ENCODE results near the gene ATP7B.

ATP7B gene

DNA sequence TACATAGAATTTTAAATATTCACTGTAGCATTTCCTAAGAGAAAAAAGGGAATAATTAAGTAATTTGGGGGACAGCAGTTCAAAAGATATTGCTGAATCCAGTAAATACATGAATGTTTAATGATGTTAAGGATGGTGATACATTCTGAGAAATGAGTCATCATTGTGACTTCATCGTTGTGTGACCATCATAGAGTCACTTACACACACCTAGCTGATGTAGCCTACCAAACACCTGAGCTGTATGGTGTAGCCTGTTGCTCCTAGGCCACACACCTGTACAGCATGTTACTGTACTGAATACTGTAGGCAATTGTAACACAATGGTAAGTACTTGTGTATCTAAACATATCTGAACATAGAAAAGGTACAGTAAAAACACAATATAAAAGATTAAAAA lies 34.8 kb downstream of the ATP7B start:
- no peak for DNase-seq

DNA sequence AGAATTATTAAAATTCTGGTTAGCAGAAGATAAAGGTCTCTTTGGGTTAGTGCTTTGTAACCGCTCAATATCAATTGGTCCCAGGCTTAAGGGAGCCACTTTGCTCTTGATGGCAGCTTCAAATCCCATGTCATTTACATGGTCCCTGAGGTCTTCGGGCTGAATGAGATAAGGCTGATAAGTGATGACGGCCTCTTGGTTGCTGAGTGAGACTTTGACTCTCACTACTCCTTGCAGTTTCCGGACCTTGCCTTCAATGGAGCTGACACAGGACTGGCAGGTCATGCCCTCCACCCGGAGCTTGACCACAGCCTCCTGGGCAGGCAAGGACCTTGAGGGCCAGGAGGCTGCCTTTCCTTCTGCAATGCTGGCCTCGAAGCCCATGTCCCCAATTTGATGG lies 36.8 kb downstream of the ATP7B start:
- no peak for DNase-seq

DNA sequence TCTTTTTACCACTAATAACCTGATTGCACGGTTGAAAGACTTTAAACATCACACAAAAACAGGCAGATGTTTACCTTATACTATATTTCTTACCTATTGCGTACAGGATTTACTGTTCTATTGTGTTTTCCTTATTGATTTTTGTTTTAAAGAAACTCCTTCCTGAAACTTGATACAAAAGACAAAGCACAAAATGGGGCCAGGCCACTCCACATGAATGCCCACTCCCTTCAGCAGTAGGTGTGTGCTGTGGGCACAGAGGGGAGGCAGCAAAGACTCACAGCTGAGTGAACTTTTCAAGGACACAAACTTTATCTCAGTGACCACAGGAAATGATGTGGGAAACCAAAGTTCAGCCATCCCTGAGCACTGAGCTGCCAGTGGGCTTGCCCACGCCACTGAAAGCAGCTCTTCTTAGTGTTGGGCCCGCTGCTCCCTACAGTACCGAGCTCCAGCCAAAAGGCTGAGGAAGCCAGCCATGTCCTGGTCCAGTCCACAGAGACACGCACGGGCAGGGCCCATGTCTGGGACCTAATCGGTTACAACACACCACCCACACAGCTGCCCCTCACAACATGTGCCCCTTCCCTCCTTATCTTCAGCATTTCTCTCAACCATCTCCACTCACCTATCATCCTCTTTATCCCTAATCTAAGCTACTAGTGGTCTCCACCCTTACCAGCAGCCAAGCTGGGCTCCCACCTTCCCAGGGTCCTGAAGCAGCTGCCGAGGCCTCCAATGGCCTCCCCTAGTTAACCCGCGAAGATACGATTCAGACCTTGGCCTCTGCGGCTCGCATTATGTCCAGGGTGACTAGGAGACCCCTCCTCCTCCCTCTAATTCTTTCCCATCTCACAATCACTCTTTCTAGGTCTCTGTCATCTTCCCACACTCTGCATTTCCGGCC lies 39.5 kb downstream of the ATP7B start:
- DNase-seq: no peak

DNA sequence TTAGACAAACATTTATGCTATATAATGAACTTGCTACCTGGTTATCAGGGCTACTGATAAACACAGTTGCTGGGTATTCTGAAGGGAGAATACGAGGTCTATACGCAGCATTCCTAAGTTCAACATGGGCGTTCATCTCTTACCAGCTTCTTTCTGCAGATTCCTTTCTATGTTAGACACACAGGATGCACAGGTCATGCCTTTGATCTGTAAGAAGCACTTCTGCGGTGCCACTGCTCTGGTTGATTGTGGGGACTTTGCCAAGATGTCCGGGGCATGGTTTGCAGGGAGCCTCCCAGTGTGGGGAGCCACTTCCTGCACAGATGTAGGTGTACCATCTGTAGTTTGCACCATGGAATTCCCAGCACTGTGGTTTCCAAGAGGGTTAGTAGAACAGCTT lies 40.9 kb downstream of the ATP7B start:
- DNase-seq: no peak

DNA sequence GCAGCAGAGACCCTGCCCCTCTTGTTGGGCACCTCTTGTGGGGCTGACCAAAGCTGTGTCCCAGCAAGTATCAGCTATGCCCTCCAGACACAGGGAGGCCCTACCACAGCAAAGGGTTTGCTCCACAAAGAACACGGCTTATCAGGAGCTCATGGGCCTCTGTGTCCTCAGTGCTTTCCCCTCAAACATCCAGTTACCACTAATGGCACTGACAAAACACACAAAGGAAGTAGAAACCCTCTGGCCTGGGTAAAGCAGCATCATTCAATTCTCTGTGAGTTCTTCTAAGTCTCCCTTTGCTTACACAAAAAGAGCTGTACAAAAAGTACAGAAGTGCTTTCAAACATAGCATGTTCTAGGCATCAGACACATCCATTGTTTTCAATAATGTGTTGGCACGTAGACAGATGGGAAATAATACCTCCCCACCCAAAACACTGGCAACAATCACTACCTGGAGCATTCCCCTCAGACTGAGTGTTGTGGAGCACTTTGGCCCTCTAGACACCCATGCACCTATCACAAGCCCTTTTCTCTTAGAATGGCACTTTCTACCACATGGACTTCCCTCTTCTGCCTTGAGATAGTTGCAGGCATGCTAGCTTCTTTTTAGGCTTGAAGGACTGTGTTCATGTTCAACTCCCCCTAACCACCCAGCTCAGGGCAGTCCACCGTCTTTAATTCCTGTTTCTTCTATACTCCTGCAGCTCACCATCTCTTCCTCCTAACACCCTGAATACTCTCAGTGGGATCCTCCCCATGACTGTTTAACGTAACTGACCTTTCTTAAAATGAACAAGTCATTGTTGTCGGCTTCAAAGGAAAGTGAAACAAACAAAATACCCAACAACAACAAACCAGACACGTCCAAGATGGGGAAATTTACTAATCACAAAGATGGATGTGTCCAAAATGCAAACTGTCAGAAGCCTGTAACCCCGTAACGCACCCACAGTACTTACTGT lies 43.5 kb downstream of the ATP7B start:
- no peak for DNase-seq

DNA sequence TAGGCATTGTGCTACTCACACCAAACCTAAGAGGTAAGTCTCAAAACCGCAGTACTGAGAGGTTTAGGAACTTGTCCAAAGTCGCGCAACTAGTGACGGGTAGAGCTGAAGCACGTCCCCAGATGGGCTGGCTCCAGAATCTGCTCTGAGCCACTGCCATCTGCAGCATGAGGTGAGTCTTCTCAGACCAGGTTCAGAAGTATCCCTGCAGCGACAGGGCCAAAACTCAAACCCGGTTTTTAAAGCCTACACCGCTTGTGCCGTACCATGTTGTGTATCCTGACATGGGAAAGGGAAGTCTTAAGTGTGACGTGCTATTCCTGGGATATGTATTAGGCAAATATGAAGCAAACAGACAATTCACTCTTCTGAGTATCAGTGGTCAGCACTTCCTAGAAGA lies 45.1 kb downstream of the ATP7B start:
- no peak for DNase-seq

DNA sequence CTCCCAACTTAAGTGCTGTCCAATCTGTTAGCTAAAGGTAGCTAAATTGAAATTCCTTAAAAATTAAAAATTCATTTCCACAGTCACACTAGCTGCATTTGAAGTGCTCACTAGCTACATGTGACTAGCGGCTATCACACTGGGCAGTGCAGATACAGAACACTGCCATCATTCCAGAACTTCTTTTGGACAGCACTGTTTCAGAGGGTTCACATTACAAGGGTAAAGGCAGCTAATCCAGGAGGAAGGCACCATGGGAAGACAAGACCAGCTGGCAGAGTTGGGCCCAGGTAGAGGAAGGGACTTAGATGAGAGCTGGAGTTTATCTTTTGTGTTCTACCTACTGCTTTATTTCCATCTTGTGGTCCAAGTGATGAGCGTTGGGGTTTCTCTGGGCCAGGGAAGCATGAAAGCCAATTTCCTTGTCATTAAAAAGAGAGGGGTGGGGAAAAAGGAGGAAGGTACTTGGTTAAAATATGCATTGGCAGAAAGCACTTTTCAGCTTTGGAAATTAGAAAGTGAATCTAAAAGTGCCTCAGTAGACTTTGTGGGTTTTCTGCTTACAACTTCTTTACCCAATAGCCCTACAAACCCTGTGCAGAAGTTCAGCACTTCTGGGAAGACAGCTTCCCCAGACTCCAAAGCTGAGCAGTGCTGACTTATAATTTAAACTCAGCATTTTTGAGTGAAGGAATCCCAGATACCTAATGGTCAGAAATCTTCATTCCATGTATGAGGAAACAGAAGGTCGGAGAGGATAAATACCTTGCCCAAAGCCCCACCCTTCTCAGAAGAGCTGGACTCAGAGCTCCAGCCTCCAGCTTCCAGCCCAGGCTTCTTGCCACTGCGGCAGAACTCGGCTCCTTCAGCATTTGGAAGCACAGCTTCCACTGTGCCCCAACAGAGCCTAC lies 49.5 kb downstream of the ATP7B start:
- no peak for DNase-seq

DNA sequence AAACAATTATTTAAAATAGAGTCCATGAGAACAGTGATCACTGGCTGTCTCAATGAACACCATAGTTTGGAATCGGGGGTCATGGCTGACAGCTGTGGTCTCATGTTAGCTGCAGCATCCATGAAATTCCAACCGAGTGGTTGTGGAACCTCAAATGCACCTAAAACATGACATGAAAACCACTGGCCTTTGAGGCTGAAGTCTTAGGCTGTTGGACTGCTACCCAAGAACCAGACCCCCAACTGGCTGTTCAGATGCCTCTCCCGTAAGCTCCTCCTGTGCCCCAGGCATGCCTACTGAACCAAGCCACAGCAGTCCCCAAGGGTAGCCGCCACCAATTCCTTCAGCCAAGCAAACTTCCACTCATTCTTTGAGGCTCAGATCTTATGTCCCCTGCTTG lies 50.5 kb downstream of the ATP7B start:
- DNase-seq: no peak

DNA sequence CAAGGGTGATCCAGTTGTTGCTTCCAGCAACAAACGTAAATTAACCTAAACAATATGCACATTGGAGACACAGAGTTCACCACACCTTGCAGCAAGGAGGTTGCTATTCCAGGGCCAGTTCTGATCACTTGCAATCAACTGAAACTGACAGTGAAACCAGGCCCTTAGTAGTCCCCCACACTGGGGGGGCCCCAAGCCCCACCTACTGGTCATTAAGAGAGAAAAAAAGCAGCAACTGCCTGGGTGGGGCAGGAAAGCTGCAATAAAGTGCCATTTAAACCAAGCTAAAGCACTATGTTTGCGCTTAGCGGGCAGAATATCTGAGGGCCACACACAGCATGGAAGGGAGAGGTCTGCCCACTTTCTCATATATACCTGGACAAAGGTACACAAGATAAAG lies 51.5 kb downstream of the ATP7B start:
- no peak for DNase-seq

DNA sequence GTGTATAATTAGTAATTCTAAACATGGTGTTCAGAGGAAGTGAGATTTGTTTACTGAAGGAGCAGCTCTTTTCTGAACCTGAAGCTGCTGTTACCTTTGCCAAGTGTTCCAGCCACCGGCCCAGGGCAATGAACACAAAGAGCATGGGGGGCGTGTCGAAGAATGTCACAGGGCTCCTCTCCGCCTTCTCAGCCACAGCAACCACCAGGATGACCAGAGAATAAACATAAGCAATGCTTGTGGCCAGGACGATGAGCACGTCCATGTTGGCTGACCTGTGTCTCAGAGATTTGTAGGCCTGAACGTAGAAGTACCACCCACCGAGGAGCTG lies 53.1 kb downstream of the ATP7B start:
- no peak for DNase-seq

DNA sequence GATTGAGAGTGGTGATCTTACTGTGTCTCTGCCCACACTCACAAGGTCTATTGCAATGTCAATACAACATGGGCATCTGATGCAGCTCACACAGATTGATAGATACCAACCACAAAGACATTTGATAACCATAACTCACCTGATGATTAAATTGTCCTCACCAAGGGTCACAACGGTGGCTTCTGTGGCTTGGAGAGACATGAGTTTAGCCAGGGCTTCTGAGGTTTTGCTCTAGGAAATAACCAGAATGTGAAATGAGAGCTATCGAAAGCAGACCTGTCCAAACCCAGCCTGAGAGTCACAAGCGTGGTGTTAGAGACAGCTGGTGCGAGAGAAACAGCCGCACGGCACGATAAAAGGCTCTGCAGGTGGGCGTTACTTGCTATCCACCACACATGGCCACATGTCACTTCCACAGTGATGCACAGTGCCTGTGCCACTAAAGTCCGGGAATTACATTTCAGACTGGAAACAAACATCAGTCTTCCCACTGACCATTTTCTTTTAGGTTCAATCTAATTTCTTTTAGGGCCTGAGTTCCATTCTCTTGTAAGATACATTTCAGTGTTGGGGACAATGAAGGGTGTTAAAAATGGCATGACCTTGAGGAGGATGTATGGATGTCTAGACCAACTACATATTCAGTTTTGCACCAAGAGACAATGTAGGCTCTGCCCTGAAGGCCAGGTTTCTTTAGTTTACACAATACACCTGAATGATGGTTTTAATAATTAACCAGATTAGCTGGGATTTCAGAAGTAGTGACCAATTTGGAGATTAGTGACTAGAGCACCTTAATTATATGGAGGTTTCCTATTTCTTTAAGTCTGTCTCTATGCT lies 53.7 kb downstream of the ATP7B start:
- no peak for DNase-seq

DNA sequence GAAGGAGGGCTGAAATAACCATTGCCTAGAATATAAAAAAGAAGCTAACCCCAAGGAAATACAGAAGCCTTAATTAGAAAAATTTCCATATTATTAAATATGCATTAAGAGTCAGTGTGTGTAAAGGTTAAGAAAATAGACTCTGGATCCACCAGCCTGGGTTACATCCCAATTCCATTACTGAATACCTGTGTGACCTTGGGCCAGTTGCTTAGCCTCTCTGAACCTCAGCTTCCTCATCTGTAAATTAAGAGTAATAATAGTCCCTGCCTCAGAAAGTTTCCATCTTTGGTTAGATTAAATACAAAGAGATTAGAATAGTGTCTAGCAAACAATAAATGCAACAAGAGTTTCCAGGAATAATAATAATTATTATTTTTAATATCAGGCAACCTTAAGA lies 54.5 kb downstream of the ATP7B start:
- no peak for DNase-seq

DNA sequence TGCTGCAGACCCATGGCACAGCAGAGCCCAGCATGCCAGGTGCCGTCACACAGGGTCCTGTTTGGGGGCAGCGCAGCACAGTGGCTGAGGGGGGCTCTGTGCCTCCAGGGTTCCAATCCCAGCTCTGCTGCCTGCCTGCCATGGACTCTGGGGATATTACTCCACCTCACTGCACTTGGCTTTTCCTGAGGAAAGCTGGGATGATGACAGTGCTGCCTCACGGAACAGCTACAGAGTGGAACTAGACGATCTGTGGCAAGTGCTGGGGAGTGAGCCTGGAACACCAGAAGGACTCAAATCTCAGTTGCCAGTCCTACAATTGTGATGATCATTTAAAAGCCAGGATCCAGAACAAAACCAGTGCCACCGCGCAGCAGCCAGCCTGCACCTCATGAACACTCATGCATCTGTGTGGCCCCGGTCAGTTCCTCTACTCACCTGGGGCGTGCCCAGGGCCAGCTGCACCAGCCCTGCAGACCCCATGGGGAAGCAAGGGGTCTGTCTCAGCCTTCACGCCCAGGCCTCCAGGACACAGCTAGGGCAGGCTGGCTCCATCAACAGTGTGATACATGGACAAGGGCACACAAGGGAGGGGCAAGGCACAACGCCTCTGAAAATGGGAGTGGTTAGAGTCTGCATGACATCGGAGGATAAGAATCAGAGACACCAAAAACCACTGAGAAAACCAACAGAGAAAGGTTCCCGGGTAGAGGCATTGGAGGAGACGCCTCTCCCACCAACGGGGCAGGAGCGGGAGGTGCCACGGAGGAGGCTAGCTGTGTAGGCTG lies 55.2 kb downstream of the ATP7B start:
- no peak for DNase-seq

DNA sequence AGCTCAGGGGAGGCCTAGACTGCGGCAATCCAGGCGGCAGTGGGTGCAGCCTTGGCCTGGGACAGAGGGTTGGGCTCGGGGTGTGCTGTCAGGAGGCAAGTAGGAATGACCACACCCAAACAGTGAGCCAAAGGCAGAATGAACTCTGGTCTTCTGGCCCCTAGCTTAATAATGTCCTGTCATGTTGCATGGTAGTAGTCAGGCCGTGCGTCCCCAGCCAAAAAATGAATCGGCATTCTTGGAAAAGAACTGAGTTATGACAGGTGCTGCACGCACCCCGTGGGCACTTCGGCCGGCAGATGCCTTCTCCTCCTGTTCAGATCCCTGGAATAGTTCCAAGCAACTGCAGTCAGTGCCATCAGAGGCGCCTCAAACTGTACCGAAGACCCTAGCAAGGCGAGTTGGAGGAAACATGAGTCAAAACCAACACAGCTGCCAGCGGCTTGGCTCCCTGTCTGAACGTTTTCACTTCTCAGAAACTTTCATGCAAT lies 55.9 kb downstream of the ATP7B start:
- no peak for DNase-seq

DNA sequence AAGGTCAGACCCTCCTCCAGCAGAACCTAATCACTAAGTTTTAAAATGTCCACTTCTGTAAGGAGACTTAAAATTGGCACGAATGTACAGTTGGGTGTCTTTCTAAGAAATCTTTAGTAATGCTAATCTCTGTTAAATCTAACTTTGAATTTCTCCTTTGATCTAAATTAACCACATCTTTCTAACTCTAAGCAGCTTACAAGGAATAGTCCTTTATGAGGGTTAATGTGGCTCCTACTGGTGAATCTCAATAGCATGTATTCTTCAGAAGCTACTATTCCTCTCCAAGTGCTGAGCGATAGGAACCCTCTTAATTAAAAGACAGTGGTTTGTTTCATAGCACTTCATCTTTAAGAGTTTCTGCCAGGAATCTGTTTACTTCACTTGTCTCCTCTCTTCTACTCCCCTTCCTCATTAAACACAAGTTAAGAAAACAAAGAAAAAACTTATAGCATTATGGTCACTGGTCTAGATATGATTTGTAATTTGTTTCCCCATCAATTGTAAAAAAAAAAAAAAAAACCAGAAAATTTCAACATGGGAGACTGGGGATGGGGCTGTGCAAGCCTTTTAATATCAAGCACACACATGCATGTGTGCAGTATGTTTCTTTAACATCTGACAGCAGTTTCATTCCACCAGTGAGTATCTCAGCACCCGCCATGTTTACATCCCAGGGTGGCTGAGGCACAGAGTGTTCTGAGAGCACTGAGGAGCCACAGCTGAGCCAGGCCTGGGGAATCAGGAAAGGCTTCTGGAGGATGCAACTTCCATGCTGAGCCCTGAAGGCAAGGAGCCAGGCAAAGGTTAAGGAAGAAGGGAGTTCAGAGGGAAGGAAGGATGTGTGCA lies 57.7 kb downstream of the ATP7B start:
- DNase-seq: no peak

DNA sequence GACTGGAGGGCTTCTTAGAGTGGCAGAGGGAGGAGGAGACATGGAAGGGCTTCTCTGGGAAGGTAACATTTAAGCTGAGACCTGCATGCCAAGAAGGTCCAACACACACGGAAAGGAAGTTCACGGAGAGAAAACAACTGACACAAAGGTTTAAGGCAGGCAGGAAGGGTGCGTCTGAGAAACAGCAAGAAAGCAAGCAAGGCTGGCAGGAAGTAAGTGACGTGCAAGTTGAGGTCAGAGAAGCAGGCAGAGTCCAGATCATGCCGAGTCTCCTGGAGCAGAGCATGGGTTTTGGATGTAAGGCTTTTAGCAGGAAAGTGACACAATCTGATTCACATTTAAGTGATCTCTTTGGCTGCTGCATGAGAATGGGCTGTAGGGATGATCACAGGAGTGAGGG lies 60.5 kb downstream of the ATP7B start:
- no peak for DNase-seq

DNA sequence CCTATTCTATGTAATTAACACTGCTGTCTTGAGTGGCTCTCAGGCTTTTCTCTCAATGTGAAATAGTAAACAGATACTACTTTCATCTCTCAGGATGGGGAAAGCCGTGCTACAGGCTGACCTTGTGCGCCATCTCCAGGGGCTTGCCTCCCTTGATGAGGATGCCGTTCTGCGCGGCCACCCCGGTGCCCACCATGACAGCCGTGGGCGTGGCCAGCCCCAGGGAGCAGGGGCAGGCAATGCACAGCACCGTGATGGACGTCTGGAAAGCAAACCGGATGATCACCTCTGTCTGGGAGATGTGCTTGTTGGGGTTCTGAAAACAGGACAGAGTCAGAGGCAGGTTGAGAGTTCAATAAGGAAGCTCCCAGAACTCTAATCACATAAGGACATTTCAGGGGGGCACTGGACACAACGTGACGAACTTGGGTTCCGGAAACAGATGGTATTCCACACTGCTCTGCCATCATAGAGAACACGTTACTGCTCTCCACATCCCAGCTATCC lies 65.0 kb downstream of the ATP7B start:
- DNase-seq: no peak

DNA sequence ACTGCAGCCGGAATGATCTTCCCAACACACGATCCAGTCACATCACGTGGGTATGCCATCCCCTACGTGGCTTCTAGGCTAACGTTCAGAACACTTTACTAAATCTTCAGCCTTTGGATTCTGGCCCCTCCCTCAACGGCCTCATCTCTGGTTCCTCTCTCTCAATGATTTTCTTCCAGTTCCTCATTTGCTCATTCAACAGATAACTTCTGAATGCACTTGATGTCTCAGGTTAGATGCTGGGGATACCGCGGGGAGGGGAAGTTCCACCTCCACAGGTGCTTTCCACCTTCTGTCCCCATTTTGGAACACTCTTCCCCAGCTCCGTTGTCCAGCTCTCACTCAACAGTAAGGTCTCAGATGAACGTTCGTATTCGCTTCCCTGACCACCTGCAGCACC lies 66.1 kb downstream of the ATP7B start:
- no peak for DNase-seq

DNA sequence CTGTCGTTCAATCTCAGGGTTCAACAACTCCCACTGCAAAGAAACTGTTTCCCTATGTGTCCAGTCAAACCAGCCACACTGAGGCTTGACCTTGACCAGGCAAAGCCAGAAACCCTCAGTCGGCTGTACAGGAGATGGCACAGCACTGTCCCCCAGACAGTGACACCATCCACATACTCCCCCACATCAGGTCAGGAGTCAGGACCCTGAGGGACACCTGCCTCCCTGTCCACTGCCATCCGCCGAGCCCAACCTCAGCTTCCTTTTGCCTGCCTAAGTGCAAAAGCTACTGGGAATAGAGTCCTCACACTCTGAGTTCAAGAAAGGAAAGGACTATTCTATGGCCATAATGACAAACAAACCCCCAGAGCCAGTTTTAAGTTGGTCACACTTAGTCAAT lies 66.8 kb downstream of the ATP7B start:
- no peak for DNase-seq

DNA sequence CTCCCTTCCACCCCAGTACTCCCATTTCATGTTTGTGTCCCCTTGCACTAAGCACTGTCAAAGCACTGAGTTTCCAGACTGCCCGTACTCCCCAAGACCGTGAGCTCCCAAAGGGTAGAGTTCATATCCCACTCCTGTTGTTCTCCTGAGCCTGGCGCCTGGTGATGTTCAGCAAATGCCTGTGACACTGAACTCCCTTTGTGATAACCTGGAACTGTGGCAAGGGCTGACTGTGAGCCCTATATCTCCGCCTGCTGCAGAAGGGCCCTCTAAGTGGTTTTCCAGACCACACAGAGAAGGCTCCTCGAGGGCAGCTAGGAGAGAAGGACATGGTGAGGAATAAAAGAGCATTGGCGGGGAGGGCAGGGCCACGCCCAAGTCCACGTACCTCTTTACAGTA lies 67.5 kb downstream of the ATP7B start:
- DNase-seq: no peak

Measured in amniotic stem cell (primary cell).